Choroid plexus epithelial cell (primary cell): ENCODE data around the gene LMOD3.
A peak's percentile ranks its signal among the peaks of the same experiment; 100 is the strongest.

Experiments used
- DNase-seq: peaks from one replicate; pipeline ENCODE4 v3.0.0-alpha.2; 2010; ENCODE audit warnings: low read depth
- H3K4me3 ChIP-seq: 2 replicates; pipeline ENCODE4 v1.5.1; 2011; ENCODE audit warnings: low read depth, mild to moderate bottlenecking, control low read depth, low read length, moderate library complexity
- CTCF ChIP-seq: conservative IDR thresholded peaks from 2 replicates; pipeline ENCODE4 v1.5.1; 2011; ENCODE audit warnings: low read depth, mild to moderate bottlenecking, control low read depth, inconsistent platforms, low read length, moderate library complexity

LMOD3 gene

GRCh38 chr3:69119681-69120080, 2.7 kb downstream of the LMOD3 start:
- H3K4me3 ChIP-seq, result no peak overlapping the region
- no peak for TF ChIP-seq CTCF
- DNase-seq, result no peak

GRCh38 chr3:69119138-69119537, 3.3 kb downstream of the LMOD3 start:
- H3K4me3 ChIP-seq, result no peak overlapping the region
- no peak for DNase-seq
- TF ChIP-seq CTCF, result no peak

- no peak for TF ChIP-seq CTCF
- DNase-seq, result no peak
- H3K4me3 ChIP-seq, result no peak overlapping the region
Measured at GRCh38 chr3:69118555-69118954, 3.8 kb downstream of the LMOD3 start.

- TF ChIP-seq CTCF, result no peak
- DNase-seq, result no peak
- H3K4me3 ChIP-seq, result no peak overlapping the region
Measured at GRCh38 chr3:69116897-69117296, 5.5 kb downstream of the LMOD3 start.

GRCh38 chr3:69116162-69116561, 6.2 kb downstream of the LMOD3 start:
- TF ChIP-seq CTCF, result no peak
- no peak for DNase-seq
- H3K4me3 ChIP-seq, result no peak overlapping the region

- DNase-seq, result peak; percentile 50
- H3K4me3 ChIP-seq, result no peak overlapping the region
- TF ChIP-seq CTCF, result no peak
Measured at GRCh38 chr3:69115731-69116130, 6.7 kb downstream of the LMOD3 start.

- TF ChIP-seq CTCF, result no peak
- DNase-seq, result no peak
- H3K4me3 ChIP-seq, result no peak overlapping the region
Measured at GRCh38 chr3:69113536-69113935, 8.9 kb downstream of the LMOD3 start.
